Astrocyte (in vitro differentiated cells and primary cell): ENCODE results near the gene TMA7B.

Experiments used
- EZH2 ChIP-seq: IDR thresholded peaks from 2 replicates; pipeline ENCODE4 v1.6.1; 2012; ENCODE audit warnings: mild to moderate bottlenecking, low read length, inconsistent platforms; ENCODE audit not compliant: insufficient read depth
- TF ChIP-seq, protein P1 (sequence below): IDR thresholded peaks from 2 replicates; pipeline ENCODE4 v1.5.1; 2011; ENCODE audit warnings: low read depth, mild to moderate bottlenecking, inconsistent platforms, low read length, moderate library complexity; ENCODE audit not compliant: insufficient read depth

DNA sequence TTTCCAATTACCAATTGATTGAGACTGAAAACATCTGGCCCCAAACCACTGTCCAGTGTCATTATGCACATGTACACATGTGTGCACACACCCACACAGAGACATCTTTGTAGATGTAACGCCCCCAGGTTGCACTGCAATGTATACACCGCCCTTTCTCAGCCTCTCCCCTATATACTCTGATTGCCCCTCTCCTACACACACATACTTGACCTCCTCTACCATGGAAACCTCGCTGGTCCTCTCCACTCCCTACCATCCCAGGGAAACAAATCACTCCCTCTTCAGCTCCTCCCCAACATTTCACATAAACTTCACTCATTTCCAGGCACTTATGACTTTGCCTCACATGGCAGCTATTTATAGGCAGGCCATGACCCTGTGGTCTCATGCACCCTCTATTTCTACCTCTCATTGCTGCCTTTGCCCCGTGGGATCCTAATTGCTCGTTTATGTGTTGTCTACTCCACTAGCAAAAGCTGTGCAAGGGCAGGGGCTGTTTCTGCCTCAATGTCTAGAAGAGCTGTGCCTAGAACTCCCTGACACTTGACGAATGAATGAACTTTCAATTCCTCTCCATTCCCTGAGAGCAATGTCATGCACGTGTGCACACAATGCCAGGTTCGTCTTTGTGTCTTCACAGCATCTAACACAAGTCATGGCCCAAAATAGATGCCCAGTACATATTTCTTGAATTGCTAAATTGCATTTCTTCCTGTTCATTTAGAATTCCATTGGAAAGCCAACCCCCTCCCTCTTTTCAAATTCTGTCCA, 10.0 kb upstream of the TMA7B start:
- TF ChIP-seq, protein P1, sequence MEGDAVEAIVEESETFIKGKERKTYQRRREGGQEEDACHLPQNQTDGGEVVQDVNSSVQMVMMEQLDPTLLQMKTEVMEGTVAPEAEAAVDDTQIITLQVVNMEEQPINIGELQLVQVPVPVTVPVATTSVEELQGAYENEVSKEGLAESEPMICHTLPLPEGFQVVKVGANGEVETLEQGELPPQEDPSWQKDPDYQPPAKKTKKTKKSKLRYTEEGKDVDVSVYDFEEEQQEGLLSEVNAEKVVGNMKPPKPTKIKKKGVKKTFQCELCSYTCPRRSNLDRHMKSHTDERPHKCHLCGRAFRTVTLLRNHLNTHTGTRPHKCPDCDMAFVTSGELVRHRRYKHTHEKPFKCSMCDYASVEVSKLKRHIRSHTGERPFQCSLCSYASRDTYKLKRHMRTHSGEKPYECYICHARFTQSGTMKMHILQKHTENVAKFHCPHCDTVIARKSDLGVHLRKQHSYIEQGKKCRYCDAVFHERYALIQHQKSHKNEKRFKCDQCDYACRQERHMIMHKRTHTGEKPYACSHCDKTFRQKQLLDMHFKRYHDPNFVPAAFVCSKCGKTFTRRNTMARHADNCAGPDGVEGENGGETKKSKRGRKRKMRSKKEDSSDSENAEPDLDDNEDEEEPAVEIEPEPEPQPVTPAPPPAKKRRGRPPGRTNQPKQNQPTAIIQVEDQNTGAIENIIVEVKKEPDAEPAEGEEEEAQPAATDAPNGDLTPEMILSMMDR, result no peak
- no peak for TF ChIP-seq EZH2
